ENCODE results near the gene KIF19.
A peak's percentile ranks its signal among the peaks of the same experiment; 100 is the strongest.

Gene KIF19

DNA sequence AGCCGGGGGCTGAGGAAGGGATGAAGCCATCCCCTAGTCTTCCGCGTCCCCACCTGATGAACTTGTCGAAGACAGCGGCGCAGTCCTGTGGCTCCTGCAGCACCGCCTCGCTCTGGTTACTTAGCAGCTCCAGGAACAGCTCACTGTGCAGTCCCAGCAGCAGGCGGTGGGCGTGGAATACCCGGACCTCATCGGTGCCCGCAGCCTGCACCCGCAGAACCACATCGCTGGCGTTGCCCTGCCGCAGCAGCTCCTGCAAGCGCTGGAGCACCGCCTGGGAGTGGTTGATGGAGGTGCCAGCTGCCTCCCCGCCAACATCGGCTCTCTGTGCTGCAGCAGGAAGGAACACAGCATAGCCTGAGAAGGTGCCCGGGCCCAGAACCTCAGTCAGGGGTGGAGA lies 33.9 kb downstream of the KIF19 start:
- no peak for DNase-seq (ENCODE audit: low read depth in 1 of 2, low spot score in 1 of 2)
- TF ChIP-seq SPI1 (IDR thresholded peaks at IDR 0.05; ENCODE audit: borderline replicate concordance, low read depth): no peak
- TF ChIP-seq POLR2AphosphoS5 (IDR thresholded peaks at IDR 0.05; ENCODE audit: low read depth): no peak
- TF ChIP-seq, protein P1, sequence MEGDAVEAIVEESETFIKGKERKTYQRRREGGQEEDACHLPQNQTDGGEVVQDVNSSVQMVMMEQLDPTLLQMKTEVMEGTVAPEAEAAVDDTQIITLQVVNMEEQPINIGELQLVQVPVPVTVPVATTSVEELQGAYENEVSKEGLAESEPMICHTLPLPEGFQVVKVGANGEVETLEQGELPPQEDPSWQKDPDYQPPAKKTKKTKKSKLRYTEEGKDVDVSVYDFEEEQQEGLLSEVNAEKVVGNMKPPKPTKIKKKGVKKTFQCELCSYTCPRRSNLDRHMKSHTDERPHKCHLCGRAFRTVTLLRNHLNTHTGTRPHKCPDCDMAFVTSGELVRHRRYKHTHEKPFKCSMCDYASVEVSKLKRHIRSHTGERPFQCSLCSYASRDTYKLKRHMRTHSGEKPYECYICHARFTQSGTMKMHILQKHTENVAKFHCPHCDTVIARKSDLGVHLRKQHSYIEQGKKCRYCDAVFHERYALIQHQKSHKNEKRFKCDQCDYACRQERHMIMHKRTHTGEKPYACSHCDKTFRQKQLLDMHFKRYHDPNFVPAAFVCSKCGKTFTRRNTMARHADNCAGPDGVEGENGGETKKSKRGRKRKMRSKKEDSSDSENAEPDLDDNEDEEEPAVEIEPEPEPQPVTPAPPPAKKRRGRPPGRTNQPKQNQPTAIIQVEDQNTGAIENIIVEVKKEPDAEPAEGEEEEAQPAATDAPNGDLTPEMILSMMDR (IDR thresholded peaks at IDR 0.05; ENCODE audit: insufficient read depth, low read length): no peak
- TF ChIP-seq, protein P2, sequence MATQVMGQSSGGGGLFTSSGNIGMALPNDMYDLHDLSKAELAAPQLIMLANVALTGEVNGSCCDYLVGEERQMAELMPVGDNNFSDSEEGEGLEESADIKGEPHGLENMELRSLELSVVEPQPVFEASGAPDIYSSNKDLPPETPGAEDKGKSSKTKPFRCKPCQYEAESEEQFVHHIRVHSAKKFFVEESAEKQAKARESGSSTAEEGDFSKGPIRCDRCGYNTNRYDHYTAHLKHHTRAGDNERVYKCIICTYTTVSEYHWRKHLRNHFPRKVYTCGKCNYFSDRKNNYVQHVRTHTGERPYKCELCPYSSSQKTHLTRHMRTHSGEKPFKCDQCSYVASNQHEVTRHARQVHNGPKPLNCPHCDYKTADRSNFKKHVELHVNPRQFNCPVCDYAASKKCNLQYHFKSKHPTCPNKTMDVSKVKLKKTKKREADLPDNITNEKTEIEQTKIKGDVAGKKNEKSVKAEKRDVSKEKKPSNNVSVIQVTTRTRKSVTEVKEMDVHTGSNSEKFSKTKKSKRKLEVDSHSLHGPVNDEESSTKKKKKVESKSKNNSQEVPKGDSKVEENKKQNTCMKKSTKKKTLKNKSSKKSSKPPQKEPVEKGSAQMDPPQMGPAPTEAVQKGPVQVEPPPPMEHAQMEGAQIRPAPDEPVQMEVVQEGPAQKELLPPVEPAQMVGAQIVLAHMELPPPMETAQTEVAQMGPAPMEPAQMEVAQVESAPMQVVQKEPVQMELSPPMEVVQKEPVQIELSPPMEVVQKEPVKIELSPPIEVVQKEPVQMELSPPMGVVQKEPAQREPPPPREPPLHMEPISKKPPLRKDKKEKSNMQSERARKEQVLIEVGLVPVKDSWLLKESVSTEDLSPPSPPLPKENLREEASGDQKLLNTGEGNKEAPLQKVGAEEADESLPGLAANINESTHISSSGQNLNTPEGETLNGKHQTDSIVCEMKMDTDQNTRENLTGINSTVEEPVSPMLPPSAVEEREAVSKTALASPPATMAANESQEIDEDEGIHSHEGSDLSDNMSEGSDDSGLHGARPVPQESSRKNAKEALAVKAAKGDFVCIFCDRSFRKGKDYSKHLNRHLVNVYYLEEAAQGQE (IDR thresholded peaks at IDR 0.05; ENCODE audit: insufficient replicate concordance, low read depth): no peak
- no peak for TF ChIP-seq GABPA (IDR thresholded peaks at IDR 0.05; ENCODE audit: low read depth)
- Histone ChIP-seq H3K27me3 (ENCODE audit: insufficient read depth, poor library complexity, severe bottlenecking) (peaks cover 54% of the 10 kb centered on the region), H3K4me3 (replicated peaks; ENCODE audit: insufficient read depth, low read length) (no peak overlapping the region), H3K27ac (replicated peaks) (no peak overlapping the region)

DNA sequence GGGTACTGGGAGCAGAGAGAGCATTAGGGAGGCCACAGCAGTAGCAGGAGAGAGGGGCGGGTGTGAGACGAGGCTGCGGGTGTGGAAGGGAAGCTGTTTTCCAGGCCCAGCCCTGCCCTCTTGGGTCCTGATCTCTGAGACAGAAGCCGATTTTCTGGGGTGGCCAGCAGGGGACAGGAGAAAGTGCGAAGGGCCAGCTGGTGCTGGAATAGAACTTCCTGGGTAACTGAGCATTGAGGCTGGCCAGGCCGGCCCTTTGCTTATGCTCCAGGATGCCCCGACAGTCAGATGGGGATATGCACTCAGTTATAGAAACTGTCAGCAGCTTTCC lies 34.8 kb downstream of the KIF19 start:
- TF ChIP-seq GABPA (IDR thresholded peaks at IDR 0.05; ENCODE audit: low read depth) (no peak), SPI1 (IDR thresholded peaks at IDR 0.05; ENCODE audit: borderline replicate concordance, low read depth) (no peak), POLR2AphosphoS5 (IDR thresholded peaks at IDR 0.05; ENCODE audit: low read depth) (no peak)
- TF ChIP-seq, protein P1 (IDR thresholded peaks at IDR 0.05; ENCODE audit: insufficient read depth, low read length): no peak
- TF ChIP-seq, protein P2 (IDR thresholded peaks at IDR 0.05; ENCODE audit: insufficient replicate concordance, low read depth): no peak
- DNase-seq (ENCODE audit: low read depth in 1 of 2, low spot score in 1 of 2): no peak
- no peak overlapping the region for H3K27ac ChIP-seq (replicated peaks)
- peaks cover 45% of the 10 kb centered on the region for H3K27me3 ChIP-seq (ENCODE audit: insufficient read depth, poor library complexity, severe bottlenecking)
- H3K4me3 ChIP-seq (replicated peaks; ENCODE audit: insufficient read depth, low read length): no peak overlapping the region

DNA sequence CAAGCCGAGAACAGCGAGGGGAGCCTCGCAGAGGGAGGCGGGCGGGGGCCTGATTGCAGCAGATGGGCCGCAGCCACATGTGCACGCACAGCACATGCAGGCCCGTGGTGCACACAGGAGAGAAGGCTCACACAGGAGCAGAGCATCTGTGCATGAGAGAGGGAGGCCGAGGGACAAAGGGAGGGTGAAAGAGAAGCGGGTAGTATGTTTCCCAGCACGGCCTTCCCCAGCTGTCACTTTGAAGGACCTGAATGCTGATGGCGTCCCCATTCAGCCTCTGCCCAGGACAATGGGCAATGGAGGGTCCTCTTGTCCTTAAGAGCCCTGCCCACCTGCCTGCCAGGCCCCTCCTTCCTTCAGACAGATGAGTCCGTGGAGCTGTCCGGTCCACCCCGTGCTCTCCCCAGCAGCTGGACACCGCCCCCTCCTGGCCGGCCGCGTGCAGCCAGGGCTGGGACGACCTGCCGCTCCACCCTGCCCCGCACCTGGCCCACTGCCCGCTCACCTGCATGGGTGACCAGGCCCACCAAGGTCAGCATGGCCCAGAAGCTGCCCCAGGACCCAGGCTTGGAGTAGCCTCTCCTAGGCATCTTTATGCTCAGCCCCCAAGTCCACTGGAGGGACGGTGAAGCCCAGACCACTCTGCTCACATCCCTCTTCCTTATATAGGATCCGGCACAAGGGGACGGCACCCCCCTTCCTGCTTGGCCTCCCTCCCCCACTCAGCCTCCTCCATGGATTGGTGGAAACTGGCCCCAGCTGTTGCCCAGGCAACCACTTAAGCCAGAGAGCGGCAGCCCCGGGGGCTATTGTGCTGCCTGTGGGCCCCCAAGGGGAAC lies 35.4 kb downstream of the KIF19 start, which contains the start of gene BTBD17:
TSS of gene BTBD17 (minus strand) at position 639 of the 839 bp plus-strand sequence. CDS start at position 590, 49 bp downstream.
- Histone ChIP-seq H3K27me3 (ENCODE audit: insufficient read depth, poor library complexity, severe bottlenecking) (peaks cover 39% of the 10 kb centered on the region), H3K27ac (replicated peaks) (no peak within 1 kb of the TSS), H3K4me3 (replicated peaks; ENCODE audit: insufficient read depth, low read length) (no peak within 1 kb of the TSS)
- DNase-seq (ENCODE audit: low read depth in 1 of 2, low spot score in 1 of 2): peak in 1 of 2 experiments; percentile 19
- TF ChIP-seq GABPA (IDR thresholded peaks at IDR 0.05; ENCODE audit: low read depth) (no peak), SPI1 (IDR thresholded peaks at IDR 0.05; ENCODE audit: borderline replicate concordance, low read depth) (no peak), POLR2AphosphoS5 (IDR thresholded peaks at IDR 0.05; ENCODE audit: low read depth) (no peak)
- TF ChIP-seq, protein P2 (IDR thresholded peaks at IDR 0.05; ENCODE audit: insufficient replicate concordance, low read depth): no peak
- TF ChIP-seq, protein P1 (IDR thresholded peaks at IDR 0.05; ENCODE audit: insufficient read depth, low read length): peak; percentile 40
